ENCODE results near the gene EXOC6B. TPM values are rescaled to one million over a fixed set of nuclear protein-coding genes. Genes with fewer than 3 reads are reported as not detected.

Gene EXOC6B
- total RNA-seq, 1 donor: 9.2 TPM

- no peak for DNase-seq (ENCODE audit: low read depth in 2 of 3, low spot score in 2 of 3)
Measured at GRCh38 chr2:72198532-72199241, 627.1 kb downstream of the EXOC6B start.

DNA sequence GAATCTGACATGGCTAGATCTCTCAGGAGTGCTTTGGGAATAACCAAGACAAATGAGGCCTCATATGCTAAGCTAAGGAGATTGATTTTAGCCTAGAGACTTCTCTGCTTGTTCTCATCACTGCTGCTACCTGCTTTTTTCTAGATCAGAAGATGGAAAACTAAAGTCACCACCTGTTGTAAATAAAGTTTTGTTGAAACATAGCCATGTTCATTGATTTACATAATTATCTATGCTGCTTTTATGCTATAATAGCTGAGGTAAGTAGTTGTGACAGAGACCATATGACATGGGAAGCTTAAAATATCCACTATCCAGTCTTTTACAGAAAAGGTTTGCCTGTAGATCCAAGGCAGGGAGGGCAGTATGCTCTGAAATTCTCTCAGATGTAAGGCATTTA lies 632.1 kb downstream of the EXOC6B start:
- DNase-seq (ENCODE audit: low read depth in 2 of 3, low spot score in 2 of 3): no peak

GRCh38 chr2:72191441-72191840 lies 634.4 kb downstream of the EXOC6B start:
- no peak for DNase-seq (ENCODE audit: low read depth in 2 of 3, low spot score in 2 of 3)

DNA sequence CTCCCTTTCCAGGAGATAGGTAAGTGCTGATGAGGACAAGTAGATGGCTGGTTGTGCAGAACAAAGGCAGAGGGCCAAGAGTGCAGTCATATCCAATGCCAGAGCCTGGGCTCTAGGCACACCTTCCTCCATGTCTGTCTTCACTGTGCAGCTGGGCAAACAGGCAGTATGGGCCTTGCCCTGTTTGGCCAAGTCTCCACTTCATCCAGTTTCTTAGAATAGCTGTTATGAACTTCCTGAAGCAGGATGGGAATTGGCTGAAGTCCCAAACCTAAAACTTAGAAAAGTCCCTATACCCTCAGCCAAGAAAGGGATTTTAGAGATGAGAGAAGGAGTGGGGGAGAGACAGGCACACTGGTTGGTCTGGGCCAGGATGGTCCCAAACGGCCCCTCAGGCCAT lies 640.6 kb downstream of the EXOC6B start:
- DNase-seq (ENCODE audit: low read depth in 2 of 3, low spot score in 2 of 3): no peak

GRCh38 chr2:72183466-72183865 lies 642.4 kb downstream of the EXOC6B start:
- no peak for DNase-seq (ENCODE audit: low read depth in 2 of 3, low spot score in 2 of 3)

DNA sequence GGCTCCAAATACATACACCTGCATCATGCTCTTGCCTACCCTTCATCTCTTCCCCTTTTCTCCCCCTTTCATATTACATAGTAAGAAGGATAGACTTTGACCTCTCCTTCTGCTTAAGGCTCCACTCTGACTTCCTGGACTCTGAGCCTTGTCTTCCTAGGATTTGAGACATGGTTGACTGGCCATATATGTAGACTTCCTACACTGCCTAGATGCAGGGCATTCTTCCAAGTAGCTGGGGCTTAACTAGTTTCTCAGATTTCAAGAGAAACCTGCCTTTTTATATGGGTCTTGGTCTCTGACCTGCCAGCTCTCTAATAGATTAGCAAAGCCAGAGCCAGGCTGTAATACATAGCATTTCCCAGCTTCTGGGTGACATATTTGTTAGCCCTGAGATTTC lies 642.8 kb downstream of the EXOC6B start:
- DNase-seq (ENCODE audit: low read depth in 2 of 3, low spot score in 2 of 3): no peak

DNA sequence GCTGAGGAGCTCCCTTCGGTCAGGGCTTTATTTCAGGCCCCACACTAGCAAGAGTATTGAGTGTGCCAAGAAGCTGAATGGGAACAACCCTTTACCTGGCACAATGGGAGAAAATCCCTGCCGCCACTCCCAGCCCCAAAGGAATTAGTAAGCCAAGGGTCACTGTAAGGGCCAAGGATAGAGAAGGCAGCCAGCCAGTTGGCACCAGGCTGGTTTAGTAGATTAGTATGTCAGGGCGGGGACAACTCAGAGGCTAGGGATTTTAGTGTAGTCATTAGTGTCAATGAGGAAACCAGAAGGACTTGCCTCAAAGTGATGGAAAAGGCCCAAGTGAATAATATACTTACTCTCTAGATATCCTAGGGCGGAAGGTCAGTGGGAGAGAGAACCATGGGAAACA lies 643.3 kb downstream of the EXOC6B start:
- no peak for DNase-seq (ENCODE audit: low read depth in 2 of 3, low spot score in 2 of 3)

DNA sequence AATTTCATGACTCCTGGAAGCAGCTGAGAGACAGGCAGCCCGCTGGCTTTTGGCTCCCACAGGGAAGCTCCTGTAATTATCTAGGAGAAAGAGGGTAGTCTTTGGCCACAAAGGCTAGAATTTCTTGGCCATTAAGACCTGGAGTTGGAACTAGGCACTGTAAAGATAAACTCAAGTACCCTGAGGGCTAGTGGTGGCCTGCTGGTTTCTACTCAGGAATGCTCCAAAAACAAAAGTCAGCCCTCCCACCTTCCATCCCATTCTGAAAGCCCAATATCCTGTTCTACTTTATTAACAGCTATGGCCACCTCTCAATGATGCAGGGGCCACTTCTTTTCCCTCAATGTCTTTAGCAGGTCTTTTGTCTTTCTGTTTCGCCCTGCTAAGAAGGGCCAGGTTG lies 644.2 kb downstream of the EXOC6B start:
- DNase-seq (ENCODE audit: low read depth in 2 of 3, low spot score in 2 of 3): no peak

GRCh38 chr2:72180351-72180750 lies 645.5 kb downstream of the EXOC6B start:
- DNase-seq (ENCODE audit: low read depth in 2 of 3, low spot score in 2 of 3): no peak

GRCh38 chr2:72178551-72178950 lies 647.3 kb downstream of the EXOC6B start:
- DNase-seq (ENCODE audit: low read depth in 2 of 3, low spot score in 2 of 3): no peak

- DNase-seq (ENCODE audit: low read depth in 2 of 3, low spot score in 2 of 3): no peak
Measured at GRCh38 chr2:72176281-72176680, 649.6 kb downstream of the EXOC6B start.

- no peak for DNase-seq (ENCODE audit: low read depth in 2 of 3, low spot score in 2 of 3)
Measured at GRCh38 chr2:72175636-72176035, 650.2 kb downstream of the EXOC6B start.

DNA sequence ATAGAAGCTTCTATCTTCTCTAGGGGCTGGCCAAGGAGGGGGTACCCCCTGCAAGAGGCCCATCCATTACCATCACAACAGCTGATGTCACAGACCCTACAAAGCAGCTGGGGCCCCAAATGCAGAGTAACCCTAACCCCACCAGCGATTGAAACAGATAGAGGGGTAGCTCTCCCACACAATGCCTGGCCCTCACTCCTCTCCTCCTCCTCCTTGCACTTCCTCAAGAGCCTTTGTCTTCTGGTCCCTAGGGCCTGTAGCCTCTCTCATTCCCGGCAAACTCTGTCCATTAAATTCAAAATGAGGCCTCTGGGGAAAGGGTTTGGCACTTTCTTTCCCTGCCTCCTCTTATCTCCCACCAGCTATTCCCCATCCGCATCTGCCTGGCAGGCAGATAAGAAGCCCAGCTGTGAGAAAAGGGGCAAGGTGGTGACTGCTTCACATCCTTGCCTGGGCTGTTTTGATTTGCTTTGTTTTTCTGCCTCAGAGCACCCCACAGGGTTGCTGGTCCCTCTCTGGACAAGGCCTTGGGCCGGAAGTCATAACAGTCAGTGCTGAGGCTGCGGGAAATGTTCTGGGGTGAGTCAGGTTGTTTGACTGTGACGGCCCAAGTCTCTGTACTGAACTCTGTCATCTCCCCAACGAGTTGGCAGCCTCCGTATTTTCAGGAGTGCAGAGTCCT lies 652.1 kb downstream of the EXOC6B start:
- DNase-seq (ENCODE audit: low read depth in 2 of 3, low spot score in 2 of 3): no peak

DNA sequence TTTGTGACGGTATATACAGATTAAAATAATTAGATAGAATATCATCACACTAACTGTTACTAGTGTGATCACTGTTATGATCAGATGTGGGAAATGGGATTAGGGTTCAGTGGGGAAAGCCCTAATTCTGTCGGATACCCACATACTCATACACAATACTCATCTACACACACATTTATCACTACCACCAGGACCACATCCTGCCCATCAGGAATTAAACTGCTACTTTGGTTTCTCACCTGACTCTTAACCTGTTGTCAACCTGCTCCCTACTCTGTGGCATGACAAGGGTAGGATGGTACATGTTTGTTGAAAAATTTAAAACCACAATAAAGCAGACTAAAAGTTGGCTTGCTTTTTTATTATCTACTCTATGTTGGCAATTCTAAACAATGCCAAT lies 653.4 kb downstream of the EXOC6B start:
- no peak for DNase-seq (ENCODE audit: low read depth in 2 of 3, low spot score in 2 of 3)

- no peak for DNase-seq (ENCODE audit: low read depth in 2 of 3, low spot score in 2 of 3)
Measured at GRCh38 chr2:72166279-72166678, 659.6 kb downstream of the EXOC6B start.

- DNase-seq (ENCODE audit: low read depth in 2 of 3, low spot score in 2 of 3): no peak
Measured at GRCh38 chr2:72165792-72166191, 660.0 kb downstream of the EXOC6B start.

DNA sequence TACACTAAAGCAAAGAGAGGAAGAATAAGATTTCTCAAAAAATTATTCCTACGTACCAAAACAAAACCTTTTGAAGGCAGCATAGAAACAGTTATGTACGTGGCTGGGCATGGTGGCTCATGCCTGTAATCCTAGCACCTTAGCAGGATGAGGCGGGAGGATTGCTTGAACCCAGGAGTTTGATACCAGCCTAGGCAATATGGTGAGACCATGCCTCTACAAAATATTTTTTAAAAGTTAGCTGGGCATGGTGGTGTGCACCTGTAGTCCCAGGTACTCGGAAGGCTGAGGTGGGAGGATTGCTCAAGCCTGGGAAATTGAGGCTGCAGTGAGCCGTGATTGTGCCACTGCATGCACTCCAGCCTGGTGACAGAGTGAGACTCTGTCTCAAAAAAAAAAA lies 663.3 kb downstream of the EXOC6B start:
- DNase-seq (ENCODE audit: low read depth in 2 of 3, low spot score in 2 of 3): no peak

GRCh38 chr2:72159211-72159993 lies 666.4 kb downstream of the EXOC6B start:
- DNase-seq (ENCODE audit: low read depth in 2 of 3, low spot score in 2 of 3): no peak

DNA sequence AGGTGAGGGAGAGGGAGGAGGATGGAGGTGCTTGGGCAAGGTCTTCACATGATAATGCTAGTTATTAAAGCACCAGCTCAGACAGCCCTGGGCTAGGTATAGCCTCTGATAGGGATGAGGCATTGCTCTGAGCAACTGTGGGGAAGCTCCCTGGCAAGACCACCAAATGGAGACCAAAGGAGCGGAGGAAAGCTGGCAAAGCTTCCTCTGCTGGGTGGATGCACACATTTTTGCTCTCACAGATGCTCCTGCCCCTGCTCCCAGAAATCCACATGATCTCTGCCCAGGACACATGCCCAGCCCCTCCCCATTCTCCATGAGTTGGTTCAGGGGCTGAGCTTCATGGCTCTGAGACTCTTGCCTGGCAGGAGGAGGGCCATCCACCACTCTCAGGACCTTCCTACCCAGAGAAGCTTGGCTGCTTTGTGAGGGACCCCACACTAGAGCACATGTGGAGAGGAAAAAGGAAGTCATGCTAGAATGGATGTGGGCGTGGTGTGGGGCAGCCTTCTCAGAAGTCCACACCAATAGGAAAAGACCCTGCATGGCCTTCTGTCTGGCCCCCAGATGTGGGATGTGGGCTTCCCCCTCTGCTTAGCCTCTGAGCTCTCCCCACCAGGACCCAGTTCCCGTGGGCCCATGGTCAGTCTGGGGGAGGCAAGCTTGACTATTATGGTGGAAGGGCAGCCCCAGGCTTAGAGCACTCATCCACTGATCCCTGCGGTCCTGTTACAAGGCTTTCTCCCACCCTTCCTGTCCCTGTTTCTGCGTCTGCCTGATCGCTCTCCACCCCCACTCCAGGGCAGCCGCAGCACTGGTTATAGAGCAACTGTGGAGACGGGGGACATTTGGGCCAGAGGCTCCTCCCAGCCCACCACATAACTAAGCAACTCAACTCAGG lies 667.7 kb downstream of the EXOC6B start:
- no peak for DNase-seq (ENCODE audit: low read depth in 2 of 3, low spot score in 2 of 3)

DNA sequence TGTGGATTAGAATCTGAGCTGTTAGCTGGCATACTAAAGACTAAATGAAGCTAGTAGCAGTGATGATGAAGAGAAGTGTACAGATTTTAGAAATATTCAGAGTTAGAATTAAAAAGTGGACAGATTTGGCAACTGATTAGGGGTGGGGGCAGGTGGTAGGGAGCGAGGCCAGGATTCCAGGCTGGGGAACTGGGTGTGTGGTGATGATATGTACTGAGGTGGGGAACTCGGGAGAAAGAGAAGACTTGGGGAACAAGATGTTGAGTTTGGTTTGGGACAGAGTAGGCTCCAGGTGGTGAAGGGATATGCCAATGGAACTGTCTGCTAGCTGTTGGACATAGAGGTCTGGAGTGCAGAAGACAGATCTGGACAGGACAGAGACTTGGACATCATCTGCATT lies 669.0 kb downstream of the EXOC6B start:
- no peak for DNase-seq (ENCODE audit: low read depth in 2 of 3, low spot score in 2 of 3)

- no peak for DNase-seq (ENCODE audit: low read depth in 2 of 3, low spot score in 2 of 3)
Measured at GRCh38 chr2:72155737-72156136, 670.1 kb downstream of the EXOC6B start.
